PFSK-1 (cell line): ENCODE measurements around the gene NAALADL2.

Experiments
- FOXP2 ChIP-seq: optimal IDR thresholded peaks from 2 replicates; pipeline ENCODE3; 2011; ENCODE audit warnings: borderline replicate concordance, control low read depth, inconsistent platforms; ENCODE audit not compliant: insufficient read depth; ENCODE audit errors: extremely low read length, extremely low read depth
- POLR2AphosphoS5 ChIP-seq: IDR thresholded peaks from 2 replicates; pipeline ENCODE4 v1.6.1; 2012; ENCODE audit warnings: low read depth, mild to moderate bottlenecking, control low read depth, low read length, moderate library complexity
- REST ChIP-seq, 2 experiments: IDR thresholded peaks; 2 replicates each; pipeline versions ENCODE4 v1.6.1 to v1.8.0; 2011 to 2012; ENCODE audit warnings: low read depth in 2 of 2, low read length in 2 of 2, control low read depth in 1 of 2, inconsistent platforms in 1 of 2, mild to moderate bottlenecking in 1 of 2, moderate library complexity in 1 of 2; ENCODE audit not compliant: insufficient read depth in 1 of 2
- SIN3A ChIP-seq: IDR thresholded peaks from 2 replicates; pipeline ENCODE4 v1.6.1; 2012; ENCODE audit warnings: mild to moderate bottlenecking, low read length, moderate library complexity, borderline replicate concordance; ENCODE audit not compliant: insufficient read depth
- TAF1 ChIP-seq: IDR thresholded peaks from 2 replicates; pipeline ENCODE4 v1.6.1; 2012; ENCODE audit warnings: low read length, control low read depth, borderline replicate concordance; ENCODE audit not compliant: insufficient read depth

Gene NAALADL2

GRCh38 chr3:175267121-175267531, 408.0 kb downstream of the NAALADL2 start:
- TF ChIP-seq SIN3A (no peak), FOXP2 (no peak), REST (IDR thresholded peaks at IDR 0.05; ENCODE audit: insufficient read depth in 1 of 2, low read depth in 2 of 2, low read length in 2 of 2) (no peak), POLR2AphosphoS5 (no peak), TAF1 (no peak)

GRCh38 chr3:175267561-175267960, 408.4 kb downstream of the NAALADL2 start:
- no peak for TF ChIP-seq SIN3A
- TF ChIP-seq TAF1 = no peak
- no peak for TF ChIP-seq REST (IDR thresholded peaks at IDR 0.05; ENCODE audit: insufficient read depth in 1 of 2, low read depth in 2 of 2, low read length in 2 of 2)
- TF ChIP-seq FOXP2 = no peak
- TF ChIP-seq POLR2AphosphoS5 = no peak

GRCh38 chr3:175269394-175269793, 410.3 kb downstream of the NAALADL2 start:
- no peak for TF ChIP-seq TAF1
- TF ChIP-seq REST (IDR thresholded peaks at IDR 0.05; ENCODE audit: insufficient read depth in 1 of 2, low read depth in 2 of 2, low read length in 2 of 2) = no peak
- no peak for TF ChIP-seq POLR2AphosphoS5
- no peak for TF ChIP-seq FOXP2
- TF ChIP-seq SIN3A = no peak

GRCh38 chr3:175270198-175270837, 411.2 kb downstream of the NAALADL2 start:
- TF ChIP-seq TAF1 = no peak
- TF ChIP-seq REST (IDR thresholded peaks at IDR 0.05; ENCODE audit: insufficient read depth in 1 of 2, low read depth in 2 of 2, low read length in 2 of 2) = no peak
- no peak for TF ChIP-seq FOXP2
- no peak for TF ChIP-seq POLR2AphosphoS5
- TF ChIP-seq SIN3A = no peak
